Coronary artery (tissue), 2 donors: ENCODE results near the gene TMEM222.

Source experiments
- DNase-seq: peaks from one replicate; pipeline ENCODE4 v3.0.0-alpha.2; 2017; ENCODE audit warnings: low spot score
- H3K27ac ChIP-seq, 2 donors: fragments of 200-600 bp; sonication (generic); one replicate each; pipeline ENCODE4 v1.5.1; 2016 to 2019
- H3K4me3 ChIP-seq: fragments of 200-600 bp; sonication (generic); 2 replicates; pipeline ENCODE4 v1.5.1; 2016; ENCODE audit warnings: mild to moderate bottlenecking, moderate library complexity
- CTCF ChIP-seq: fragments of 200-600 bp; sonication (generic); IDR thresholded peaks from one replicate; pipeline ENCODE4 v1.5.1; 2019; ENCODE audit warnings: antibody characterized with exemption

Gene TMEM222

GRCh38 chr1:27353629-27354028, 31.7 kb downstream of the TMEM222 start:
- no peak for TF ChIP-seq CTCF
- Histone ChIP-seq H3K27ac (no peak overlapping the region), H3K4me3 (no peak overlapping the region)
- DNase-seq, result no peak

- no peak for TF ChIP-seq CTCF
- no peak for DNase-seq
- Histone ChIP-seq H3K4me3 (no peak overlapping the region), H3K27ac (no peak overlapping the region)
These were observed 33.7 kb downstream of the TMEM222 start for GRCh38 chr1:27355683-27356082.

- Histone ChIP-seq H3K27ac (no peak overlapping the region), H3K4me3 (no peak overlapping the region)
- TF ChIP-seq CTCF, result no peak
- no peak for DNase-seq
These were observed 34.3 kb downstream of the TMEM222 start for GRCh38 chr1:27356277-27356618.

- no peak for DNase-seq
- Histone ChIP-seq H3K4me3 (no peak overlapping the region), H3K27ac (peak overlapping the region in 1 of 2 donors; percentile 16)
- no peak for TF ChIP-seq CTCF
These were observed 34.8 kb downstream of the TMEM222 start for GRCh38 chr1:27356619-27357280.

GRCh38 chr1:27357281-27358037, 35.5 kb downstream of the TMEM222 start:
- TF ChIP-seq CTCF, result peak; percentile 94
- H3K4me3 ChIP-seq, result no peak overlapping the region

GRCh38 chr1:27358038-27358927, 36.3 kb downstream of the TMEM222 start:
- Histone ChIP-seq H3K4me3 (no peak overlapping the region), H3K27ac (no peak overlapping the region)
- TF ChIP-seq CTCF, result no peak
- no peak for DNase-seq

More at GRCh38 chr1:27357281-27358037, 35.5 kb downstream of the TMEM222 start:
- H3K27ac ChIP-seq, result peak overlapping the region in 1 of 2 donors; percentile 16
- DNase-seq, result no peak
